Colonic mucosa (tissue), 4 donors: Measurements from ENCODE around the gene RAB33B. TPM values are rescaled to one million over a fixed set of nuclear protein-coding genes. Genes with fewer than 3 reads are reported as not detected.
"Not testable (repeated sequence)": the region's sequence is repeated elsewhere in the genome, so short reads cannot be mapped to it uniquely, and the experiment has no call there.

ENCODE experiments used
- DNase-seq: peaks from one replicate; pipeline ENCODE4 v3.0.0-alpha.2; 2020
- H3K27ac ChIP-seq: fragments of 200-600 bp; one replicate; pipeline ENCODE4 v1.8.0; 2021
- H3K27me3 ChIP-seq: fragments of 200-600 bp; one replicate; pipeline ENCODE4 v1.8.0; 2021
- H3K36me3 ChIP-seq: fragments of 200-600 bp; one replicate; pipeline ENCODE4 v1.8.0; 2021
- H3K4me1 ChIP-seq: fragments of 200-600 bp; one replicate; pipeline ENCODE4 v1.8.0; 2021; ENCODE audit warnings: mild to moderate bottlenecking
- H3K4me3 ChIP-seq: fragments of 200-600 bp; one replicate; pipeline ENCODE4 v1.8.0; 2021
- H3K9ac ChIP-seq, 2 donors: one replicate each; pipeline ENCODE4 v1.7.0; 2013; ENCODE audit warnings: control low read depth in 2 of 2, low read depth in 2 of 2, low read length in 2 of 2
- H3K9me3 ChIP-seq: fragments of 200-600 bp; one replicate; pipeline ENCODE4 v1.8.0; 2021
- CTCF ChIP-seq: fragments of 200-600 bp; IDR thresholded peaks from one replicate; pipeline ENCODE4 v1.8.0; 2022; ENCODE audit warnings: antibody characterized with exemption, mild to moderate bottlenecking
- intact Hi-C: fragments of 100-400 bp; cut with DNase I; formaldehyde crosslinking; loops from one replicate; pipeline ENCODE4 v1.14.1; 2022
- total RNA-seq, 2 donors: library from RNA; stranded (reverse); fragmentation: NEBNext Ultra II Directional in 1 of 2; extraction: Animal tissue kit (Norgen Biotek cat#: 25700) in 1 of 2; gene quantifications; one replicate each; pipeline ENCODE4 v1.2.1, GENCODE V29; 2021
- donor health status: healthy.
- donor health status: DM: no; HTN: no; CAD: no.
- donor health status: DM: no; HTN: no; CAD: no.

Gene RAB33B
- total RNA-seq, 2 donors from 2014 or later: 5.0 to 7.1 TPM

DNA sequence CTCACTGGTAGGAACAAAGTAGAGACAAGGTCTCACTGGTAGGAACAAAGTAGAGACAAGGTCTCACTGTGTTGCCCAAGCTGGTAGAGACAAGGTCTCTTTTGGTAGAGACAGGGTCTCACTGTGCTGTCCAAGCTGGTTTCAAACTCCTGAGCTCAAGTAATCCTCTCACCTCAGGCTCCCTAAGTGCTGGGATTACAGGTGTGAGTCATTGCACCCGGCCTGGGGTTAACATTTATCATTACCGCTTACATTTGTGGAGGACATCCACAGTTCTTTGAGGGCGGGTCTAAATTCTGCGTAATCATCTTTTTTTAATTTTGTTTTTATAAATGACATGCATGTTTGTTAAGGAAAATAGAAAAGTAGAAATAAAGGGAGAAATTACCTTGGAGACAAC is 12.0 kb downstream of the RAB33B start:
- H3K4me3 ChIP-seq: no peak overlapping the region
- no peak for DNase-seq
- intact Hi-C loops: no loop called here
- no peaks in the 10 kb centered on the region for H3K4me1 ChIP-seq
- no peaks in the 10 kb centered on the region for H3K27me3 ChIP-seq
- no peaks in the 10 kb centered on the region for H3K9me3 ChIP-seq
- H3K36me3 ChIP-seq: no peaks in the 10 kb centered on the region
- H3K27ac ChIP-seq: no peak overlapping the region
- H3K9ac ChIP-seq: no peak overlapping the region
- TF ChIP-seq CTCF: no peak

- DNase-seq, H3K9ac ChIP-seq, H3K4me3 ChIP-seq, intact Hi-C loops, H3K36me3 ChIP-seq, H3K4me1 ChIP-seq, H3K9me3 ChIP-seq, H3K27me3 ChIP-seq, H3K27ac ChIP-seq: not testable (repeated sequence)
Observed at GRCh38 chr4:139468756-139469155, 14.8 kb downstream of the RAB33B start.

GRCh38 chr4:139469216-139469615 is 15.3 kb downstream of the RAB33B start:
- intact Hi-C loops: no loop called here
- Histone ChIP-seq H3K36me3 (no peaks in the 10 kb centered on the region), H3K4me3 (no peak overlapping the region), H3K27ac (no peak overlapping the region), H3K9me3 (no peaks in the 10 kb centered on the region), H3K27me3 (no peaks in the 10 kb centered on the region), H3K9ac (no peak overlapping the region), H3K4me1 (no peaks in the 10 kb centered on the region)
- DNase-seq: no peak
- no peak for TF ChIP-seq CTCF

DNA sequence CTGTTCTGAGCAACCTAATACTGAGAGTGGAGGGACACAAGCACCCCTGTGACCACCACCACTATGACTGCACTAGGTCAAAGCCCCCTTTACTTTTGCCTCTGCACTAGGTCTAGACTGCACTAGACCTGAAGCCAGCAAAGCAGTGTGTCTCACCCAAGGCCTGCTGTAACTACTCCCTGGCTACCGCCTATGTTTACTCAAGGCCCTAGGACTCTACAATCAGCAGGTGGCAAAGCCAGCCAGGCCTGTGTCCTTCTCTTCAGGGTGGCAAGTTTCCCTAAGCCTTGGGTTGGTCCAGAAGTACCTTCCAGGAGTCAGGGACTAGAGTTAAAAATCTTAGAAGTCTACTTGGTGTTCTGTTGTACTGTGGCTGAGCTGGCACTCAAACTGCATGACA is 15.9 kb downstream of the RAB33B start:
- Histone ChIP-seq H3K9me3 (no peaks in the 10 kb centered on the region), H3K4me1 (no peaks in the 10 kb centered on the region), H3K36me3 (no peaks in the 10 kb centered on the region), H3K4me3 (no peak overlapping the region), H3K27ac (no peak overlapping the region), H3K27me3 (no peaks in the 10 kb centered on the region), H3K9ac (no peak overlapping the region)
- TF ChIP-seq CTCF: no peak
- intact Hi-C loops: no loop called here
- DNase-seq: no peak

GRCh38 chr4:139470295-139470694 is 16.4 kb downstream of the RAB33B start:
- Histone ChIP-seq H3K27me3 (no peaks in the 10 kb centered on the region), H3K27ac (no peak overlapping the region), H3K36me3 (no peaks in the 10 kb centered on the region), H3K9me3 (no peaks in the 10 kb centered on the region), H3K4me3 (no peak overlapping the region), H3K9ac (no peak overlapping the region), H3K4me1 (no peaks in the 10 kb centered on the region)
- TF ChIP-seq CTCF: no peak
- no peak for DNase-seq
- intact Hi-C loops: no loop called here

GRCh38 chr4:139470997-139471665 is 17.2 kb downstream of the RAB33B start:
- no peak for TF ChIP-seq CTCF
- Histone ChIP-seq H3K4me3 (no peak overlapping the region), H3K4me1 (no peaks in the 10 kb centered on the region), H3K27ac (no peak overlapping the region), H3K27me3 (no peaks in the 10 kb centered on the region), H3K9me3 (no peaks in the 10 kb centered on the region), H3K9ac (no peak overlapping the region), H3K36me3 (no peaks in the 10 kb centered on the region)
- intact Hi-C loops: no loop called here
- no peak for DNase-seq
